Measurements from ENCODE around the gene OR5F1. TPM values are rescaled to one million over a fixed set of nuclear protein-coding genes. Genes with fewer than 3 reads are reported as not detected.

The OR5F1 gene
- not detected for total RNA-seq
- polyA plus RNA-seq = not detected

DNA sequence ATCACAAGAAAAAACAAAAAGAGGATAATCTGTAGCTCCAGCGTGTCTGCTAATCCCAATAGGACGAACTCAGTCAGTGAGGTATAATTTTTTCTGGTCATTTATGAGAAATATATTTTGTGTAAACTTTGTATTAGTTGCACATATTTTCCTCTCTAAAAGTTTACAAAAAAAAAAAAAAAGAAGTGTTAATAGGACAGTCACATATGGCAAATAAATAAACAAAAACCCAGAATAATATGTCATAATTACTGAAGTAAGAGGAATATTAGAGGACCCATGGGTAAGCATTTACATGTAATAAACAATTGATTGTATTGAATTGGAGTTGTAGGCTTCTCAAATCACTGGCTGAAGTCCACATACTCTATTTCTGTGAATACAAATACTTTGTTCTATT, at the start of gene OR5F1:
OR5F1 (minus strand) TSS at position 101 of the 400 bp plus-strand sequence; CDS start at position 101, 0 bp downstream.
- peaks cover 0 to 17% (median 6%) of the 10 kb centered on the region in 7 donors for H3K9me3 Mint-ChIP-seq
- H3K27me3 Mint-ChIP-seq = no peaks in the 10 kb centered on the region
- no peaks in the 10 kb centered on the region for H3K36me3 Mint-ChIP-seq
- H3K27ac ChIP-seq (ENCODE audit: insufficient read depth, low read length, poor library complexity, severe bottlenecking) = no peak within 1 kb of the TSS
- no peak within 1 kb of the TSS for H3K4me3 ChIP-seq (ENCODE audit: low read depth, low read length)
- no peak within 1 kb of the TSS for H3K27ac Mint-ChIP-seq
- H3K36me3 ChIP-seq (ENCODE audit: control insufficient read depth, insufficient read depth, low read length) = no peaks in the 10 kb centered on the region
- DNase-seq = no peak
- no peaks in the 10 kb centered on the region for H3K4me1 Mint-ChIP-seq
- H3K4me3 Mint-ChIP-seq = no peak within 1 kb of the TSS
- ATAC-seq (ENCODE audit: low read depth in 2 of 2) = no peak
- H3K27me3 ChIP-seq (ENCODE audit: control insufficient read depth, insufficient read depth, low read length) = no peaks in the 10 kb centered on the region
- H3K4me1 ChIP-seq (ENCODE audit: control insufficient read depth, insufficient read depth, low read length, poor library complexity, severe bottlenecking) = no peaks in the 10 kb centered on the region
- no peaks in the 10 kb centered on the region for H3K9me3 ChIP-seq (ENCODE audit: control insufficient read depth in 2 of 2, low read length in 2 of 2)

DNA sequence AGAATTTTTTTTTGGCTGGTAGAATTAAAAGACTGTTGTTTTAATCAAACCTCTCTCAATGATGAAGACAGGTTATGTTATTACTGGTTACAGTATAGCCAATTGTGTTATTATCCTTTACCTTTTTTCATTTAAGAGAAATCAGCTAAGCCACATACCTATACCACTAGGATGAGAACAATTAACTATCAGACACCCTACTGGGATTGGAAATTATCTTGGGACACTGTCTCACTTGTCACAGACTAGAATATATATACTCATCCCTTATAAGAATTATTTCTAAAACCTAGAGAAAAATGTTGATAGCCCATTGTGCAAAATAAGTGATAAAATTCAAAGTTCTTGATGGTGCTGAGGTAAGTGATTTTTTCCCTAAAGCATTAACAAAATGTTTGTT, 32.9 kb upstream of the OR5F1 start, which contains the start of gene OR5AS1:
OR5AS1 (plus strand) TSS at position 301 of the 400 bp plus-strand sequence. CDS start 2,765 bp downstream, outside the sequence.
- no peak within 1 kb of the TSS for H3K27ac ChIP-seq (ENCODE audit: insufficient read depth, low read length, poor library complexity, severe bottlenecking)
- H3K36me3 Mint-ChIP-seq = no peaks in the 10 kb centered on the region
- H3K36me3 ChIP-seq (ENCODE audit: control insufficient read depth, insufficient read depth, low read length) = no peaks in the 10 kb centered on the region
- DNase-seq (no peak), ATAC-seq (ENCODE audit: low read depth in 2 of 2) (no peak)
- peaks cover 0 to 12% (median 11%) of the 10 kb centered on the region in 7 donors for H3K9me3 Mint-ChIP-seq
- no peaks in the 10 kb centered on the region for H3K4me1 ChIP-seq (ENCODE audit: control insufficient read depth, insufficient read depth, low read length, poor library complexity, severe bottlenecking)
- no peak within 1 kb of the TSS for H3K4me3 Mint-ChIP-seq
- H3K27me3 ChIP-seq (ENCODE audit: control insufficient read depth, insufficient read depth, low read length) = no peaks in the 10 kb centered on the region
- H3K9me3 ChIP-seq (ENCODE audit: control insufficient read depth in 2 of 2, low read length in 2 of 2) = no peaks in the 10 kb centered on the region
- no peak within 1 kb of the TSS for H3K4me3 ChIP-seq (ENCODE audit: low read depth, low read length)
- H3K4me1 Mint-ChIP-seq = no peaks in the 10 kb centered on the region
- H3K27ac Mint-ChIP-seq = no peak within 1 kb of the TSS
- H3K27me3 Mint-ChIP-seq = no peaks in the 10 kb centered on the region

DNA sequence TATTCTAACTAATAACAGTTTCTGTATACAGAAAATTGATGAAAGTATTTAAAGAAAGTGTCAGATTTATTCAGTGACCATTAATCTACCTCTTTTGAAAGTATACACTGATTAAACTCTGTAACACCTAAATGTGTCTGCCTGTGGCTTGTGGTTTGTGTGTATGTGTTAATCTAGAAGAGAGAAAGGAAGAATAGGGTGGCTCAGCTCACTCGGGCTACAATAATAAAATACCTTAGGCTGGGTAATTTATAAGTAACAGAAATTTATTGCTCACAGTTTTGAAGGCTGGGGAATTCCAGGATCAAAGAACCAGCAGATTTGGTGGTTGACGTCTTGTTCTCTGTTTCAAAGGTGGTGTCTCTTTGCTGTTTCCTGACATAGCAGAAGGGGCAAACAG, 19.4 kb upstream of the OR5F1 start:
- Mint-ChIP-seq H3K27ac (no peak overlapping the region), H3K36me3 (no peaks in the 10 kb centered on the region), H3K9me3 (peaks cover 0 to 21% (median 9%) of the 10 kb centered on the region in 7 donors), H3K27me3 (no peaks in the 10 kb centered on the region), H3K4me3 (no peak overlapping the region), H3K4me1 (no peaks in the 10 kb centered on the region)
- DNase-seq (no peak), ATAC-seq (ENCODE audit: low read depth in 2 of 2) (no peak)
- H3K36me3 ChIP-seq (ENCODE audit: control insufficient read depth, insufficient read depth, low read length) = no peaks in the 10 kb centered on the region
- H3K27me3 ChIP-seq (ENCODE audit: control insufficient read depth, insufficient read depth, low read length) = no peaks in the 10 kb centered on the region
- peaks cover 3 to 5% of the 10 kb centered on the region in 2 experiments for H3K9me3 ChIP-seq (ENCODE audit: control insufficient read depth in 2 of 2, low read length in 2 of 2)
- no peaks in the 10 kb centered on the region for H3K4me1 ChIP-seq (ENCODE audit: control insufficient read depth, insufficient read depth, low read length, poor library complexity, severe bottlenecking)
- no peak overlapping the region for H3K4me3 ChIP-seq (ENCODE audit: low read depth, low read length)
- no peak overlapping the region for H3K27ac ChIP-seq (ENCODE audit: insufficient read depth, low read length, poor library complexity, severe bottlenecking)

DNA sequence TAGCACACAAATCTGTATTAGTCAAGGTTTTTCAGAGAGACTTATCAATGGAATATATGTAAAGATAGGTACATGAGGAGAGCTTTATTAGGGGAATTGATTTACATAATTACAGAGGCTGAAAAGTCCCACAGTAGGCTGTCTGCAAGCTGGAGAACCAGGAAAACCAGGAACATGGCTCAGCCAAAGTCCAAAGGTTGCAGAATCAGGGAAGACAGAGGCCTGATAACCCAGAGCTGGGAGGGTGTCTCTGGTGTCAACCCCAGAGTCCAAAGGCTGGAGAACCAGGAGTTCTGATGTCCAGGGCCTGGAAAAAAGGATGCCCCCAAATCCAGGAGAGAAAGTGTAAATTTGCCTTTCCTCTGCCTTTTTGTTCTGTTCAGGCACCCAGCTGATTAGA, 16.3 kb upstream of the OR5F1 start:
- H3K4me1 Mint-ChIP-seq = no peaks in the 10 kb centered on the region
- no peak overlapping the region for H3K27ac Mint-ChIP-seq

DNA sequence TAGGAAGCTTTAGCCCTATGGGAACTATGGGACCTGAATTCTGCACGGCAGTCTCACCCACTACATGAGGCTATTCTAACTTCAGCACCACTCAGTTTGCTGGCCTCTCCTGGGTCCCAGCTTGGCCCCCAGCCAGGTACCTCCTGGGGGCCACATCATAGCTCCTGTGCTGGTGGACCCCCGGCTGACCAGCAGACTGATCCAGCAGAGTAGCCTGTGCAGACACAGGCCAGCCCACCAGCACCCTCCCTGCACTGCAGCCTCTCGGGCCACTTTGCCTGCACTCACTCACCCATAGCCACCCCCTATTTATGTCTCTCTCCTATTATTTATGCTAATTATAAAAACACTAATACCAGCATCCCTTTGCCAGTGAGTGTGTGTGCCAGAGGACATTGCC, 23.5 kb downstream of the OR5F1 start:
- Mint-ChIP-seq H3K4me3 (no peak overlapping the region), H3K27ac (no peak overlapping the region), H3K36me3 (no peaks in the 10 kb centered on the region), H3K9me3 (peaks cover 1 to 23% (median 12%) of the 10 kb centered on the region in 7 donors), H3K4me1 (no peaks in the 10 kb centered on the region), H3K27me3 (no peaks in the 10 kb centered on the region)
- no peak for ATAC-seq (ENCODE audit: low read depth in 2 of 2)
- Histone ChIP-seq H3K4me1 (ENCODE audit: control insufficient read depth, insufficient read depth, low read length, poor library complexity, severe bottlenecking) (no peaks in the 10 kb centered on the region), H3K9me3 (ENCODE audit: control insufficient read depth in 2 of 2, low read length in 2 of 2) (peaks cover 0 to 5% of the 10 kb centered on the region in 2 experiments), H3K27me3 (ENCODE audit: control insufficient read depth, insufficient read depth, low read length) (no peaks in the 10 kb centered on the region), H3K36me3 (ENCODE audit: control insufficient read depth, insufficient read depth, low read length) (no peaks in the 10 kb centered on the region), H3K27ac (ENCODE audit: insufficient read depth, low read length, poor library complexity, severe bottlenecking) (no peak overlapping the region), H3K4me3 (ENCODE audit: low read depth, low read length) (no peak overlapping the region)
- no peak for DNase-seq

More for the DNA sequence above, 16.3 kb upstream of the OR5F1 start:
- H3K27ac ChIP-seq (ENCODE audit: insufficient read depth, low read length, poor library complexity, severe bottlenecking) = no peak overlapping the region
- no peaks in the 10 kb centered on the region for H3K36me3 ChIP-seq (ENCODE audit: control insufficient read depth, insufficient read depth, low read length)
- peaks cover 0 to 25% (median 5%) of the 10 kb centered on the region in 7 donors for H3K9me3 Mint-ChIP-seq
- no peaks in the 10 kb centered on the region for H3K4me1 ChIP-seq (ENCODE audit: control insufficient read depth, insufficient read depth, low read length, poor library complexity, severe bottlenecking)
- H3K4me3 ChIP-seq (ENCODE audit: low read depth, low read length) = no peak overlapping the region
- no peaks in the 10 kb centered on the region for H3K27me3 ChIP-seq (ENCODE audit: control insufficient read depth, insufficient read depth, low read length)
- no peak overlapping the region for H3K4me3 Mint-ChIP-seq
- DNase-seq = no peak
- no peaks in the 10 kb centered on the region for H3K27me3 Mint-ChIP-seq
- H3K36me3 Mint-ChIP-seq = no peaks in the 10 kb centered on the region
- peaks cover 3 to 5% of the 10 kb centered on the region in 2 experiments for H3K9me3 ChIP-seq (ENCODE audit: control insufficient read depth in 2 of 2, low read length in 2 of 2)
- ATAC-seq (ENCODE audit: low read depth in 2 of 2) = no peak

DNA sequence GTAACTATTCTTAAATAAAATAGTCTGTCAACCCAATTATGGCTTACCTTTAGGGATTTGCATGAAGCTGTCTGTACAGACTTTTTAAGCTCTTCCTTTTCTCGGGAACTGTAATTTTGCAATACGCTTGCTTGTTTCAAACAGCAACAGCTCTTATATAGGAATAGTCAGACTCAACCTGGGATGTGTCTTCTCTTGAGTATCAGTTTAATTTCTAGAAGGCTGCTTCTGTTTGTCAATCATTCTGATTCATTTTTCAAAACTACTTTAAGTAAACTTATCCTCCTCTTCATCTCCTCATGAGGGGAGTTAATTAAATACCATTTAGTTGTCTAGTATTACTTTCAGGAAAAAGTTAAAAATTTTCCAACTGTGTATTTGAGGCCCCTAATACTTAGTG, 24.6 kb downstream of the OR5F1 start, which contains the start of gene OR10AG1:
OR10AG1 (minus strand) TSS at position 101 of the 400 bp plus-strand sequence; CDS start at position 63, 38 bp downstream.
- peaks cover 1 to 23% (median 12%) of the 10 kb centered on the region in 7 donors for H3K9me3 Mint-ChIP-seq
- no peaks in the 10 kb centered on the region for H3K27me3 ChIP-seq (ENCODE audit: control insufficient read depth, insufficient read depth, low read length)
- H3K36me3 ChIP-seq (ENCODE audit: control insufficient read depth, insufficient read depth, low read length) = no peaks in the 10 kb centered on the region
- no peak for ATAC-seq (ENCODE audit: low read depth in 2 of 2)
- H3K4me1 Mint-ChIP-seq = no peaks in the 10 kb centered on the region
- H3K36me3 Mint-ChIP-seq = no peaks in the 10 kb centered on the region
- no peak for DNase-seq
- no peak within 1 kb of the TSS for H3K4me3 ChIP-seq (ENCODE audit: low read depth, low read length)
- H3K27me3 Mint-ChIP-seq = no peaks in the 10 kb centered on the region
- peaks cover 0 to 5% of the 10 kb centered on the region in 2 experiments for H3K9me3 ChIP-seq (ENCODE audit: control insufficient read depth in 2 of 2, low read length in 2 of 2)
- H3K27ac Mint-ChIP-seq = no peak within 1 kb of the TSS
- H3K27ac ChIP-seq (ENCODE audit: insufficient read depth, low read length, poor library complexity, severe bottlenecking) = no peak within 1 kb of the TSS
- H3K4me3 Mint-ChIP-seq = no peak within 1 kb of the TSS
- H3K4me1 ChIP-seq (ENCODE audit: control insufficient read depth, insufficient read depth, low read length, poor library complexity, severe bottlenecking) = no peaks in the 10 kb centered on the region

DNA sequence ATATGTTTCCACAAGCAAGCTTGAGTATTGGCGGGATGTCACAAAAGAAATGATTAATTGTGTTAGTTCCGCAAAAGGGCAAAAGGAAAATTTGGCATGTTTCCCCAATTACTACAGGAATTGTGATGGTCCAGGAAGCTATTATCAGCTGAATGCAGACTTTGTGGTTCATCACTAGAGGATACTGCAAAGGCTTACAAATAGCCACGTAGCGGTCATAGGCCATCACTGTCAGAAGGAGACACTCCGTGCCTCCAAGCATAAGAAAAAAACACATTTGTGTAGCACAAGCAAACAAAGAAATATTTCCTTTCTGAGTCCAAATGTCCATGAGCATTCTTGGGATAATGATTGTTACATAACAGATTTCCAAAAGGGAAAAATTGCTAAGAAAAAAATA, 26.5 kb downstream of the OR5F1 start:
- H3K9me3 ChIP-seq (ENCODE audit: control insufficient read depth in 2 of 2, low read length in 2 of 2) = peaks cover 0 to 5% of the 10 kb centered on the region in 2 experiments
- no peak overlapping the region for H3K27ac ChIP-seq (ENCODE audit: insufficient read depth, low read length, poor library complexity, severe bottlenecking)
- Mint-ChIP-seq H3K4me1 (no peaks in the 10 kb centered on the region), H3K36me3 (no peaks in the 10 kb centered on the region), H3K27ac (no peak overlapping the region), H3K4me3 (no peak overlapping the region), H3K27me3 (no peaks in the 10 kb centered on the region), H3K9me3 (peaks cover 3 to 20% (median 12%) of the 10 kb centered on the region in 7 donors)
- H3K4me3 ChIP-seq (ENCODE audit: low read depth, low read length) = no peak overlapping the region
- DNase-seq = no peak
- no peaks in the 10 kb centered on the region for H3K27me3 ChIP-seq (ENCODE audit: control insufficient read depth, insufficient read depth, low read length)
- H3K36me3 ChIP-seq (ENCODE audit: control insufficient read depth, insufficient read depth, low read length) = no peaks in the 10 kb centered on the region
- no peak for ATAC-seq (ENCODE audit: low read depth in 2 of 2)
- H3K4me1 ChIP-seq (ENCODE audit: control insufficient read depth, insufficient read depth, low read length, poor library complexity, severe bottlenecking) = no peaks in the 10 kb centered on the region

DNA sequence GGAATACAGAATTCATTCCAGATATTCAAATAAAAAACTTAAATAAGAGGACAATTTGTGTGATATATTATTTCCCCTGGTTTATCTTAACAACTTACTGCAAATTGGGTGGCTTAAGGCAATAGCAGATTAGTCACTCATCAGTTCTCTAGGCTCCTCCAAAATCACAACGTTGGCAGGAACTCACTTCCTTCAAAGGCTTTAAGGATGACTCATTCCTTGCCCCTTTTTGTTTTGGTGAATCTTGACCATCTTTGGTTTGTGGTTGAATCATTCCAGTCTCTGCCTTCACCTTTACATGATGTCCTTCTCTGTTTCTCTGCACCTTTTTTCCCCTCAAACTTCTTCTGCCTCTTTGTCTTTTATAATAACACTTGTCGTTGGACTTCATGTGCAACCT, 28.0 kb downstream of the OR5F1 start:
- H3K4me3 ChIP-seq (ENCODE audit: low read depth, low read length) = no peak overlapping the region
- H3K27ac ChIP-seq (ENCODE audit: insufficient read depth, low read length, poor library complexity, severe bottlenecking) = no peak overlapping the region
- no peak overlapping the region for H3K27ac Mint-ChIP-seq
- H3K4me1 ChIP-seq (ENCODE audit: control insufficient read depth, insufficient read depth, low read length, poor library complexity, severe bottlenecking) = no peaks in the 10 kb centered on the region
- peaks cover 0 to 5% of the 10 kb centered on the region in 2 experiments for H3K9me3 ChIP-seq (ENCODE audit: control insufficient read depth in 2 of 2, low read length in 2 of 2)
- no peak for DNase-seq
- no peak overlapping the region for H3K4me3 Mint-ChIP-seq
- no peaks in the 10 kb centered on the region for H3K4me1 Mint-ChIP-seq
- no peaks in the 10 kb centered on the region for H3K27me3 Mint-ChIP-seq
- H3K36me3 ChIP-seq (ENCODE audit: control insufficient read depth, insufficient read depth, low read length) = no peaks in the 10 kb centered on the region
- H3K36me3 Mint-ChIP-seq = no peaks in the 10 kb centered on the region
- ATAC-seq (ENCODE audit: low read depth in 2 of 2) = no peak
- H3K27me3 ChIP-seq (ENCODE audit: control insufficient read depth, insufficient read depth, low read length) = no peaks in the 10 kb centered on the region
- peaks cover 2 to 17% (median 7%) of the 10 kb centered on the region in 7 donors for H3K9me3 Mint-ChIP-seq
